ENCODE measurements around the gene CLCN3.
"Not testable (repeated sequence)": the region's sequence is repeated elsewhere in the genome, so short reads cannot be mapped to it uniquely, and the experiment has no call there.

The CLCN3 gene

GRCh38 chr4:169657470-169658107 is 37.2 kb downstream of the CLCN3 start:
- DNase-seq (ENCODE audit: low read depth in 3 of 3): no peak

- no peak for DNase-seq (ENCODE audit: low read depth in 3 of 3)
Observed at GRCh38 chr4:169658196-169658595, 37.8 kb downstream of the CLCN3 start.

GRCh38 chr4:169658975-169659715 is 38.8 kb downstream of the CLCN3 start:
- no peak for DNase-seq (ENCODE audit: low read depth in 3 of 3)

GRCh38 chr4:169659716-169660670 is 39.6 kb downstream of the CLCN3 start:
- DNase-seq (ENCODE audit: low read depth in 3 of 3): peak in 2 of 3 experiments; percentile 31 to 49

- no peak for DNase-seq (ENCODE audit: low read depth in 3 of 3)
Observed at GRCh38 chr4:169660929-169661328, 40.6 kb downstream of the CLCN3 start.

GRCh38 chr4:169661761-169662160 is 41.4 kb downstream of the CLCN3 start:
- no peak for DNase-seq (ENCODE audit: low read depth in 3 of 3)

- DNase-seq (ENCODE audit: low read depth in 3 of 3): no peak
Observed at GRCh38 chr4:169662206-169662605, 41.8 kb downstream of the CLCN3 start.

GRCh38 chr4:169663402-169663801 is 43.0 kb downstream of the CLCN3 start:
- DNase-seq (ENCODE audit: low read depth in 3 of 3): no peak

- no peak for DNase-seq (ENCODE audit: low read depth in 3 of 3)
Observed at GRCh38 chr4:169663831-169664230, 43.5 kb downstream of the CLCN3 start.

- no peak for DNase-seq (ENCODE audit: low read depth in 3 of 3)
Observed at GRCh38 chr4:169664615-169665014, 44.2 kb downstream of the CLCN3 start.

GRCh38 chr4:169665046-169665737 is 44.8 kb downstream of the CLCN3 start:
- DNase-seq (ENCODE audit: low read depth in 3 of 3): no peak

GRCh38 chr4:169668069-169668721 is 47.8 kb downstream of the CLCN3 start:
- DNase-seq (ENCODE audit: low read depth in 3 of 3): no peak

- DNase-seq (ENCODE audit: low read depth in 3 of 3): no peak
Observed at GRCh38 chr4:169675825-169676224, 55.4 kb downstream of the CLCN3 start.

- DNase-seq (ENCODE audit: low read depth in 3 of 3): no peak
Observed at GRCh38 chr4:169677150-169677748, 56.9 kb downstream of the CLCN3 start.

- not testable (repeated sequence) for DNase-seq (ENCODE audit: low read depth in 3 of 3)
Observed at GRCh38 chr4:169678486-169678885, 58.1 kb downstream of the CLCN3 start.

- not testable (repeated sequence) for DNase-seq (ENCODE audit: low read depth in 3 of 3)
Observed at GRCh38 chr4:169678951-169679591, 58.7 kb downstream of the CLCN3 start.

GRCh38 chr4:169682372-169683047 is 62.1 kb downstream of the CLCN3 start:
- no peak for DNase-seq (ENCODE audit: low read depth in 3 of 3)

GRCh38 chr4:169689681-169690080 is 69.3 kb downstream of the CLCN3 start:
- no peak for DNase-seq (ENCODE audit: low read depth in 3 of 3)

- no peak for DNase-seq (ENCODE audit: low read depth in 3 of 3)
Observed at GRCh38 chr4:169690787-169691186, 70.4 kb downstream of the CLCN3 start.

GRCh38 chr4:169698331-169698730 is 78.0 kb downstream of the CLCN3 start:
- DNase-seq (ENCODE audit: low read depth in 3 of 3): no peak
